Transverse colon (tissue), 4 donors: ENCODE measurements around the gene FBXO44. TPM values are rescaled to one million over a fixed set of nuclear protein-coding genes. Genes with fewer than 3 reads are reported as not detected.

Experiments
- DNase-seq: peaks from one replicate; pipeline ENCODE4 v3.0.0-alpha.2; 2019
- H3K27ac ChIP-seq, 4 donors: fragments of 200-600 bp; sonication (generic); 2 replicates each; pipeline ENCODE4 v1.5.1; 2016 to 2018; ENCODE audit warnings: inconsistent platforms in 4 of 4
- H3K27me3 ChIP-seq: fragments of 200-600 bp; sonication (generic); 2 replicates; pipeline ENCODE4 v1.5.1; 2017; ENCODE audit warnings: inconsistent platforms
- H3K36me3 ChIP-seq, 4 donors: fragments of 200-600 bp; sonication (generic); 2 replicates each; pipeline ENCODE4 v1.5.1; 2017 to 2019; ENCODE audit warnings: inconsistent platforms in 4 of 4
- H3K4me1 ChIP-seq, 4 donors: fragments of 200-600 bp; sonication (generic); 2 replicates each; pipeline ENCODE4 v1.5.1; 2017 to 2020; ENCODE audit warnings: inconsistent platforms in 4 of 4
- H3K4me3 ChIP-seq, 4 donors: fragments of 200-600 bp; sonication (generic); 1 replicate in 1 of 4; 2 replicates in 3 of 4; pipeline versions ENCODE4 v1.5.1 to v1.6.1; 2017 to 2019; ENCODE audit warnings: inconsistent platforms in 4 of 4
- H3K9me3 ChIP-seq, 2 donors: fragments of 200-600 bp; sonication (generic); 2 replicates each; pipeline ENCODE4 v1.5.1; 2017 to 2019; ENCODE audit warnings: inconsistent platforms in 2 of 2
- CTCF ChIP-seq, 5 experiments: fragments of 200-600 bp in 3 of 5; fragments of 450-650 bp in 2 of 5; sonication (generic) in 3 of 5; IDR thresholded peaks; 1 replicate in 2 of 5; 2 replicates in 3 of 5; pipeline ENCODE4 v1.5.1; 2016 to 2017; ENCODE audit warnings: antibody characterized with exemption in 5 of 5, inconsistent platforms in 3 of 5, mild to moderate bottlenecking in 2 of 5, moderate library complexity in 1 of 5
- EP300 ChIP-seq: sonication (generic); formaldehyde crosslinking; IDR thresholded peaks from one replicate; pipeline ENCODE4 v1.6.1; 2017; ENCODE audit warnings: antibody characterized with exemption, low read depth
- POLR2A ChIP-seq: fragments of 450-650 bp; IDR thresholded peaks from one replicate; pipeline ENCODE4 v1.6.1; 2016; ENCODE audit warnings: antibody characterized with exemption, mild to moderate bottlenecking, moderate library complexity
- POLR2AphosphoS5 ChIP-seq, 3 donors: sonication (generic); formaldehyde crosslinking; IDR thresholded peaks; one replicate each; pipeline ENCODE4 v1.6.1; 2016; ENCODE audit warnings: antibody characterized with exemption in 3 of 3
- WGBS, 2 donors: methylation state at CpG; one replicate each; pipeline ENCODE4 v1.1.5; 2018; ENCODE audit warnings: low coverage in 1 of 2; 5-methylcytosine and 5-hydroxymethylcytosine counted together
- in situ Hi-C, 4 donors: fragments of 200-750 bp; cut with MboI; loops; one replicate each; pipeline versions ENCODE4 v1.15.0 to v1.15.1; 2017; ENCODE audit warnings: low sequenced_read_pairs in 3 of 4, low pct_ligation_motif_present in 1 of 4, low pct_unique_long_range_greater_than_20kb in 1 of 4
- intact Hi-C: fragments of 100-400 bp; cut with DNase I; formaldehyde crosslinking; loops from one replicate; pipeline ENCODE4 v1.15.1; 2023; ENCODE audit warnings: low total_unique reads
- total RNA-seq, 4 donors: library from RNA; depleted of rRNA; stranded (reverse); fragments of >200 nt; gene quantifications; one replicate each; pipeline ENCODE4 v1.1.0, GENCODE V29; 2016

The FBXO44 gene
- total RNA-seq, 4 donors from 2014 or later = 3.2 to 10.5 (median 6.9) TPM

DNA sequence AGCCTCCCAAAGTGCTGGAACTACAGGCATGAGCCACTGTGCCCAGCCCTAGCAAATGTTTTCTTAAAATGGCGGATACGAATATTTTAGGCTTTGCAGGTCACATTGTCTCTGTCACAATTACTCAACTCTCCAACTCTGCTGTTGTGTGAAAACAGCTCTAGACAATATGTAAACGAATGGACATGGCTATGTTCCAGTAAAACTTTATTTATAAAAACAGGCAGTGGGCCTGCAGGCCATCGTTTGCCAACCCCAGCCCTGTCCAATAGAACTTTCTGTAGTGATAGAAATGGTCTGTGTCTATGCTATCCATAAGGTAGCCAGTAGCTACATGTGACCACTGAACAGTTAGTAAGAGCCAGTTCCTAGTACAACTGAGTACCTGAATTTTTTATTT, 5.1 kb downstream of the FBXO44 start:
- Histone ChIP-seq H3K4me1 (peaks cover 10 to 19% (median 13%) of the 10 kb centered on the region in 4 donors), H3K27ac (no peak overlapping the region), H3K9me3 (no peaks in the 10 kb centered on the region), H3K4me3 (no peak overlapping the region), H3K36me3 (no peaks in the 10 kb centered on the region), H3K27me3 (peaks cover 3% of the 10 kb centered on the region)
- in situ Hi-C loops (loop anchor here (5.0 to 10.0 kb wide), 2 partner anchors 55 to 58 kb away; no protein-coding TSS in a partner anchor), intact Hi-C loops (no loop called here)
- DNase-seq = no peak
- WGBS, 2 donors = 88% methylated on average over 4 of the region's 4 CpGs; no CpG with 5 or more reads in 1 of the 2 donors
- TF ChIP-seq POLR2AphosphoS5 (IDR thresholded peaks at IDR 0.05) (no peak), EP300 (no peak), CTCF (IDR thresholded peaks at IDR 0.05) (no peak), POLR2A (no peak)

DNA sequence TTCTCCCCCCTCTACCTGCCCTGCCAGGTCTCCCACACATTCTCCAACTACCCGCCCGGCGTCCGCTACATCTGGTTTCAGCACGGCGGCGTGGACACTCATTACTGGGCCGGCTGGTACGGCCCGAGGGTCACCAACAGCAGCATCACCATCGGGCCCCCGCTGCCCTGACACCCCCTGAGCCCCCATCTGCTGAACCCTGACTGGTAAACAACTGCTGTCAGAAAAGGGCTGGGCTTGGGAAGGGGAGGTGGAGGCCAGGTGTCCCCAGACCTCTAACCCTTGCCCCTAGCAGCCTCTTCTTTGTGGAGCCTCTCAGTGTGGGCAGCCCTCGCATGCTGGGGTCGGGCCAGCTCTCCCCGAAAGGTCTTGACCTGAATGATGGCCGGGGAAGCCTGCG, 6.4 kb downstream of the FBXO44 start:
- H3K4me1 ChIP-seq = peaks cover 0 to 13% (median 6%) of the 10 kb centered on the region in 4 donors
- in situ Hi-C loops (loop anchor here in 3 of 4 donors (10.0 kb wide), 1 partner anchor 54 kb away; no protein-coding TSS in a partner anchor), intact Hi-C loops (no loop called here)
- no peak for DNase-seq
- 92% methylated on average over 17 of the region's 17 CpGs; no CpG with 5 or more reads in 1 of the 2 donors for WGBS, 2 donors
- no peaks in the 10 kb centered on the region for H3K36me3 ChIP-seq
- H3K9me3 ChIP-seq = no peaks in the 10 kb centered on the region
- H3K4me3 ChIP-seq = no peak overlapping the region
- TF ChIP-seq CTCF (IDR thresholded peaks at IDR 0.05) = no peak
- TF ChIP-seq EP300 = no peak
- TF ChIP-seq POLR2A = no peak
- no peak for TF ChIP-seq POLR2AphosphoS5 (IDR thresholded peaks at IDR 0.05)
- H3K27ac ChIP-seq = no peak overlapping the region
- no peaks in the 10 kb centered on the region for H3K27me3 ChIP-seq

GRCh38 chr1:11664336-11665065, 9.8 kb downstream of the FBXO44 start:
- 3% methylated on average over 39 of the region's 66 CpGs; no CpG with 5 or more reads in 1 of the 2 donors for WGBS, 2 donors
- H3K4me3 ChIP-seq = peak overlapping the region; percentile 43 to 85 (median 79)
- intact Hi-C loops (no loop called here), in situ Hi-C loops (loop anchor here in 3 of 4 donors (10.0 kb wide), 1 partner anchor 50 kb away; no protein-coding TSS in a partner anchor)
- DNase-seq = peak; percentile 49
- no peaks in the 10 kb centered on the region for H3K9me3 ChIP-seq
- H3K27ac ChIP-seq = peak overlapping the region; percentile 80 to 87 (median 83)
- no peaks in the 10 kb centered on the region for H3K36me3 ChIP-seq
- H3K4me1 ChIP-seq = peaks cover 0 to 13% (median 6%) of the 10 kb centered on the region in 4 donors
- H3K27me3 ChIP-seq = no peaks in the 10 kb centered on the region
- TF ChIP-seq POLR2AphosphoS5 (IDR thresholded peaks at IDR 0.05) (no peak), POLR2A (no peak), EP300 (no peak), CTCF (IDR thresholded peaks at IDR 0.05) (peak in 1 of 5 experiments; percentile 2)

DNA sequence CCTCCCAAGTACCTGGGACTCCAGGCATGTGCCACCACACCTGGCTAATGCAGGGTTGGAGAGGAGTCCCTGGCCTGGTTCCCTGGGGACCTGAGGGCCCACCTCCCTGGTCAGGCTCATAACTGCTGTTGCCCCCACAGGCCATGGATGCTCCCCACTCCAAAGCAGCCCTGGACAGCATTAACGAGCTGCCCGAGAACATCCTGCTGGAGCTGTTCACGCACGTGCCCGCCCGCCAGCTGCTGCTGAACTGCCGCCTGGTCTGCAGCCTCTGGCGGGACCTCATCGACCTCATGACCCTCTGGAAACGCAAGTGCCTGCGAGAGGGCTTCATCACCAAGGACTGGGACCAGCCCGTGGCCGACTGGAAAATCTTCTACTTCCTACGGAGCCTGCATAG, 13.8 kb downstream of the FBXO44 start:
- H3K36me3 ChIP-seq = no peaks in the 10 kb centered on the region
- H3K9me3 ChIP-seq = no peaks in the 10 kb centered on the region
- DNase-seq = no peak
- no peak for TF ChIP-seq POLR2A
- TF ChIP-seq CTCF (IDR thresholded peaks at IDR 0.05) = no peak
- no peak for TF ChIP-seq EP300
- TF ChIP-seq POLR2AphosphoS5 (IDR thresholded peaks at IDR 0.05) = no peak
- intact Hi-C loops = no loop called here
- no peak overlapping the region for H3K27ac ChIP-seq
- no peak overlapping the region for H3K4me3 ChIP-seq
- WGBS, 2 donors = 94% methylated on average over 14 of the region's 14 CpGs; no CpG with 5 or more reads in 1 of the 2 donors
- in situ Hi-C loops = loop anchor here in 3 of 4 donors (10.0 kb wide), 1 partner anchor 46 kb away; no protein-coding TSS in a partner anchor
- no peaks in the 10 kb centered on the region for H3K27me3 ChIP-seq
- H3K4me1 ChIP-seq = peaks cover 0 to 12% (median 6%) of the 10 kb centered on the region in 4 donors
